NCI-H345 treated with DMSO at 0.1 percent for 48 hours (cell line): ENCODE data around the gene ZFR.
"Not testable (repeated sequence)": the region's sequence is repeated elsewhere in the genome, so short reads cannot be mapped to it uniquely, and the experiment has no call there.

ENCODE experiments used
- DNase-seq: peaks from one replicate; lab custom pipeline; 2025; ENCODE audit not compliant: unreplicated experiment; lab: John Stamatoyannopoulos, UW

Gene ZFR

GRCh38 chr5:32325062-32325461, 119.5 kb downstream of the ZFR start:
- DNase-seq = no peak

- DNase-seq = no peak
These were observed 120.8 kb downstream of the ZFR start for GRCh38 chr5:32323741-32324140.

DNA sequence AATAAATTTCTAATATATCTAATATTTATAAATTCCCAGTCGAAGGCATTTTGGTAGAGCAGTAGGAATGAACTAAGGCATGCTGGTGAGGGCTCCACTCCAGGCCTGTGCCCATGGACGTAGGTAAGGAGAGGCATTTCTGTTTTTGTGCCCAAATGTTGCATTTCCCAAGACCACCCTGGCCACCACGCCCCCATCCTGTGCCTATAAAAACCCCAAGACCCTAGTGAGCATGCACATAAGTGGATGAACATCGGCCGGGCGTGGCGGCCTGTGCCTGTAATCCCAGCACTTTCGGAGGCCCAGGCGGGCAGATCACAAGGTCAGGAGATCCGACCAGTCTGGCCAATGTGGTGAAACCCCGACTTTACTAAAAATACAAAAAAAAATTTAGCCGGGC, 121.7 kb downstream of the ZFR start:
- DNase-seq = no peak

GRCh38 chr5:32321787-32322186, 122.8 kb downstream of the ZFR start:
- not testable (repeated sequence) for DNase-seq

- no peak for DNase-seq
These were observed 124.0 kb downstream of the ZFR start for GRCh38 chr5:32320576-32320975.

DNA sequence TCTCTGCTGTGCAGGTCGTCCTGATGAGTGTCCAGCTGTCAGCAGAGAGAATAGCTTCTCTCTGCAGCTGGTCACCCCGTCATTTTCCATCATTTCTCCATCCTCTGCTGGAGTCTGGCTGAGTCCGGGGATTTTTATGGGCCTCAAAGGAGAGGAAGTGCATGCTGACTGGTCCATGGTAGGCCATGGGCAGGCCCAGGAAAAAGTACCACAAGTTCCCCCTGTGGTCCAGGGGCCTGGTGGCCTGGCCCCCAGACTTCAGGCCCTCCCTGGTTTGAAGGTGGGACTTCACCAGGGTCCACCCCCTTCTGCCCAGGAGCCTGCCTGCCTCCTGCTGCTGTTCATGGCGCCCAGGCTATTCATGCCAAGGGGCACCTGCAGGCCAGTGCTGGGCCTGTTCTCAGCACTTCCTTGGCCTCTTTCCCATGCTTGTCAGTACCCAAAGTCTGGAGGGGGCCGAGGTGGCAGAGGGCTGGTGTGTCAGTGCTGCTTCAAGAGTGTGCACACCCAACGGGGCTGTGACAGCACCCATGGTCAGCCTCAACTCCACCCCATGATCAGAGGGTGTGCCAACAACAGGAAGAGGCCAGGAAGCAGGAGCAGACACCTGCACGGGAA, 124.5 kb downstream of the ZFR start:
- no peak for DNase-seq

DNA sequence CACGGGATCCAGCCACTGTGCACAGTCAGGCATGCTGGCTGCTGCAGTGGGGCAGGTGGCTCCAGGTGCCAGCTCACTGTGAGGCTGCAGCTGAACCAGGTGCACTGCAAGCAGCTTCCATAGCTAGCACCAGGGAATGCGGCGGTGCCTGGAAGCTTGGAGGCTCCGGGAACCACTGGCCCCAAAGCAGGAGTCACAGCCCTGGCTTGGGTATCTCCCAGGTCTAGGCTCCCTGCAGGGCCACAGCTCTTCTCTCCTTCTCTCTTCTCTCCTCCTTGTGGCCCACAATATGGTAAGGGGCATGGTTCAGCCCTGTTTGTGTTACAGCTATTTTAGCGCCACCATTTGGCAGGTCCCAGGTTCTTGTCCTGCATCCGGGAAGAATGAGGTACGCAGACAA, 125.1 kb downstream of the ZFR start:
- DNase-seq = no peak

GRCh38 chr5:32317041-32317440, 127.5 kb downstream of the ZFR start:
- no peak for DNase-seq

DNA sequence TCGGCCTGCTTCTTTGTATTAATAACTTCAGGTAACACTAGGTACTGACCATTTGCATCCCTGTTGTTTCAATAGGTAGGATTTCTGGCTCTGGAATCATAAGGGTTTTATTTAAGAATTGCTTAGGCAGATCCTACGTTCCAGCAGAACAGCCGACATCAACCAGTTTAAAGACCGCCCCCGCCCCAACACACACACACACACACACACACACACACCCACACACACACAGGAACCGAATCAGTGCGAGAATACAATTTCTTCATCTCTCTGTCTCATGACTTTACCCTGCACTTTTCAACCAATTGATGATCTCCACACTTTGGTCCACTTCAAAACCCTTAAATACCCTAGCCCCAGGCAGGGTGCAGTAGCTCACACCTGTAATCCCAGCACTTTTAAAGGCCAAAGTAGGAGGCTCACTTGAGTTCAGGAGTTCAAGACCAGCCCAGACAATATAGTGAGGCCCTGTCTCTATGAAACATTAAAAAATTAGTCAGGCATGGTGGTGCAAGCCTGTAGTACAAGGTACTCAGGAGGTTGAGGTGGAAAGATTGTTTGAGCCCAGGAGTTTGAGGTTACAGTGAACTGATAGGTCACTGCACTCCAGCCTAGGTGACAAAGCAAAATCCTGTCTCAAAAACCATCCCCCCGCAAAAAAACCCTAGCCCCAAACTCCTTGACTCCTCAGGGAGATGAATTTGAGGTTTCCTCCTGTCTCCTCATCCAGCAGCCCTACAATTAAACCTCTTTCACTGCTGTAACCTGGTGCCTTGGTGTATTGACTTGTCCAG, 129.1 kb downstream of the ZFR start:
- no peak for DNase-seq

GRCh38 chr5:32314658-32315057, 129.9 kb downstream of the ZFR start:
- DNase-seq = no peak

GRCh38 chr5:32314152-32314488, 130.4 kb downstream of the ZFR start:
- not testable (repeated sequence) for DNase-seq

DNA sequence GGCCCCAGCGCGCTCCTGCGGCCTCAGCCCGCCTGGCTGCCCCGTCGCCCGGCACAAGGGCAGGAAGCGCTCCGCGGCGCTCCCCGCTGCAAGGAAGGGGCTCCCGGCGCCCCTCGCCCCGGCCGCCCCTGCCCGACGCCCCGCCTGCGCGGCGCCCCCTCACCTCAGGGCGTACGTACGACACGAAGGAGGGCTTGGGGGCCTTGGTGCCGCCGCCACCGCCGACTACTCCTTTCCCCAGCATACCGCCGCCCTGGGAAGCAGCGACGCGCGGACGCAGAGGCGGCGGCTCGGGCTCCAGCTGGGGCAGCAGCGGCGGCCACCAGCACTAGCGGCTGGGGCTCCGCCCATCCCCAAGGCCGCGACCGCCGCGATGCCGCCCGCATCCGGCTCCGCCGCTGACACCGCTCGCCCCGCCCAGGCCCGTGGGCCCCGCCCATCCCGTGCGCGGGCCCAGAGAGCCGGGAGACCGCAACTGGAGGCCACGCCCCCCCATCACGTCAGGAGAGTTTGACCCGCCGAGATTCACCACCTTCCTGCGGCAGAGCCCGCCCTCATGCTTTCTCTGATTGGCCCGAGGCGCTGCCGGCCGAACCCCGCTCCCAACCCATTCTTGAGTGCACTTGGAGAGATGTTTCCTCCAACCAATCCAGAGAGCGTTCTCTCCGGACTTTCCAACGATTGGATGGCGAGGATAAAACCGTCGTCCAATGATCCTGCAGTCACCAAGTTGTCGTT, 131.8 kb downstream of the ZFR start, which contains the start of gene MTMR12:
Gene MTMR12, minus strand, starts transcription at position 345 of the 738 bp plus-strand sequence. Its CDS starts 101 bp downstream, at position 244.
- DNase-seq = peak; percentile 99

GRCh38 chr5:32312197-32312594, 132.3 kb downstream of the ZFR start:
- DNase-seq = peak; percentile 15

DNA sequence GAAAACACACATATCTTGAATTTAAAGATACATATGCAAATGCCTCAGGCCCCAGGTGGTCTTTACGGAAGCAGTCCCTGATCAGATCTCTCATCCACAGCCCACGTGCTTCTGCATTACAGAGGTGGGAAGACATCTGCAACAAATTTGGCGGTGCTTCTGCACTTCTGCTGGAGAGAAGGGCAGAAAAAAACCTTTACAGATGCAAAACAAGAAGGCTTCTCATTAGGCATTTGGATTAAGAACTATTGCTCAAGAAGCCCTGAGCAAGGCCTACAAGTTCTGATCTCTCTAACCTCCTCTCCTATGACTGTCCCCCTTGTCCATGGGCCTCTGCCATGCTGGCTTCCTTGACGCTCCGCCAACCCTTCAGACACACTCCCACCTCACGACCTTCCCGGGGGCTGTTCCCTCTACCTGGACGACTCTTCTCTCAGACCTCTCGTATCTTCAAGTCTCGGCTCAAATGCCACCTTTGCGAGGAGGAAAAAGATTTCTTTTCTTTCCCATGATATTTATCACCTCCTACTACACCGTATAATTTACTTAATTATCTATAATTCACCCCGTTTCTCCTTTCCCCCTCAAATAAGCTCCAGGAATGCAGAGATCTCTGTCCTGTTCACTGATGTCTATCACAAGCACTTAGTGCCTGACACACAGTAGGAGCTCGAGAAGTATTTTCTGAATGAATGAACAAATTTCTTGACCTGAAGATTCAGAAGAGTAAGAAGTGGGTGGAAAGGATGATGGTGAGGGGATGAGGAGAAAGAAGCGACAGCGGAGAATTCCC, 132.9 kb downstream of the ZFR start:
- no peak for DNase-seq

DNA sequence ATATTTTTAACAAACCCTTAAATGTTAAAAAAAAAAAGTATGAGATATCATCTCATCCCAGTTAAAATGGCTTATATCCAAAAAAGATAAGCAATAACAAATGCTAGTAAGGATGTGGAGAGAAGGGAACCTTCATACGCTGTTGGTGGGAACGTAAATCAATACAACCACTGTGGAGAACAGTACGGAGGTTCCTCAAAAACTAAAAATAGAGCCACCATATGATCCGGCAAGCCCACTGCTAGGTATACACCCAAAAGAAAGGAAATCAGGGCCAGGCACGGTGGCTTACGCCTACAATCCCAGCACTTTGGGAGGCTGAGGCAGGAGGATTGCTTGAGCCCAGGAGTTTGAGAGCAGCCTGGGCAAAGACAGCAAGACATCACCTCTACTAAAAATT, 134.8 kb downstream of the ZFR start:
- no peak for DNase-seq

DNA sequence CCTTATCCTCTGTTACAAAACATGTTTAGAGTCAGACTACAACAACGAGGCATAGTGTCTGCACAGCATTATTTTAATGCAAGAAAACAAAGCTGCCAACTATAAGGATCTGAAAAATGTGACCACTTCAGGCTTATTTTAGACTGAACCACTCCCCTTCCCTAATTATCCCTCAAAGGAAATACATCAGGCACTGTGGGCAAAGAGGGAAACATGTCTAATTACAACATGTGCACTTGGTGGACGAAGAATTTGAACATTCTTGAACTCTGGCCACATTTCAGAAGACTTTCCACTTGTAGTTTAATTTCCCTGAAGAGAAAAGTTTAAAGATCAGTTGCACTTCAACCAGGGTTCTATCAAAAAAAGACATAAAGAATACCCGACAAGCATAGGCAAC, 135.6 kb downstream of the ZFR start:
- DNase-seq = no peak

DNA sequence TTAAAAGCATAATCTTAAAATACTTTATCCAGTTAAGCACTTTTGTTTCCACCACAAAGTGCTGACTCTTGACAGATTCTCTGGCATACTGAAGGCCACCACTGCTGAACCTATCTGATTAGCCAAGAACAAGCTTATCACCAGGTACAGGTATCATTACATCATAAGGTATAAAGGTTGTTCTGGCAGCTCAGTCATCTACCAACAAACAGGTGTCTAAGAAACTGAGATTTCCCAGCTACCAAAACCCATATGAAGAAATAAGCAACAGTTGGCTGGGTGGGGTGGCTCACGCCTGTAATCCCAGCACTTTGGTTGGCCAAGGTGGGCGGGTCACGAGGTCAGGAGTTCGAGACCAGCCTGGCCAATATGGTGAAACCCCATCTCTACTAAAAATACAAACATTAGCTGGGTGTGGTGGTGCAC, 136.8 kb downstream of the ZFR start:
- DNase-seq = no peak

DNA sequence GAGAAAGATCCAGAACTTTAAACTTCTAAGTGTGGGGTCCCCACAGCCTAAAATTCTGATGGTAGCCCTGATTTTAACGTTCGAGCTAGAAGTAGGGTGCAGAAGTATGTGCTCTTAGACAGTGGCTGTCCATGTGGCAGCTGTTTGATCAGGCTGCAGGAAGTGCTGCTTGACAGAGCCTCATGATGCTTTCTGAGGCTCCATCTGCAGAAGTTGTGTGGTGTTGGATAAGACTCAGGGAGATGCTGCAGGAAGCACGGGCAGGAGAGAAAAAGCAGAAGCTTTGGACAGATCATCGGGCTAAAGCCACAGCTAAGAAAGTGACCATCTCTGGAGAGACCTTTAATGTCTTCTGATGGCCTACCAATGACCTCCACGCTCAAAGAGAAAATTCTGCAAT, 139.9 kb downstream of the ZFR start:
- DNase-seq = no peak
